Esophagus muscularis mucosa (tissue), 4 donors: Measurements from ENCODE around the gene CUBN. TPM values are rescaled to one million over a fixed set of nuclear protein-coding genes. Genes with fewer than 3 reads are reported as not detected.

Experiments
- DNase-seq: peaks from one replicate; pipeline ENCODE4 v3.0.0-alpha.2; 2017; ENCODE audit errors: extremely low spot score
- H3K27ac ChIP-seq, 4 donors: fragments of 200-600 bp; sonication (generic); replicated peaks in 1 of 4; 1 replicate in 3 of 4; 2 replicates in 1 of 4; pipeline ENCODE4 v1.5.1; 2016 to 2019; ENCODE audit warnings: mild to moderate bottlenecking in 1 of 4
- H3K27me3 ChIP-seq, 4 donors: fragments of 200-600 bp; sonication (generic); one replicate each; pipeline versions ENCODE4 v1.5.1 to v1.6.0; 2016 to 2019
- H3K36me3 ChIP-seq, 4 donors: fragments of 200-600 bp; sonication (generic); one replicate each; pipeline ENCODE4 v1.5.1; 2016 to 2019
- H3K4me1 ChIP-seq, 4 donors: fragments of 200-600 bp; sonication (generic); one replicate each; pipeline ENCODE4 v1.5.1; 2016 to 2019
- H3K4me3 ChIP-seq, 4 donors: fragments of 200-600 bp; sonication (generic); 1 replicate in 2 of 4; 2 replicates in 2 of 4; pipeline ENCODE4 v1.5.1; 2016 to 2019; ENCODE audit warnings: mild to moderate bottlenecking in 4 of 4, moderate library complexity in 1 of 4
- H3K9me3 ChIP-seq, 4 donors: fragments of 200-600 bp; sonication (generic); 1 replicate in 3 of 4; 2 replicates in 1 of 4; pipeline ENCODE4 v1.5.1; 2016 to 2019
- EP300 ChIP-seq: sonication (generic); formaldehyde crosslinking; IDR thresholded peaks from one replicate; pipeline ENCODE4 v1.6.1; 2017; ENCODE audit warnings: antibody characterized with exemption
- POLR2A ChIP-seq: fragments of 450-650 bp; IDR thresholded peaks from one replicate; pipeline ENCODE4 v1.6.1; 2017; ENCODE audit warnings: antibody characterized with exemption, moderate library complexity, mild to moderate bottlenecking, low read depth
- POLR2AphosphoS5 ChIP-seq, 2 donors: sonication (generic); formaldehyde crosslinking; IDR thresholded peaks; one replicate each; pipeline ENCODE4 v1.6.1; 2017; ENCODE audit warnings: antibody characterized with exemption in 2 of 2
- WGBS: methylation state at CpG from one replicate; pipeline ENCODE4 v1.1.5; 2018; 5-methylcytosine and 5-hydroxymethylcytosine counted together
- intact Hi-C: fragments of 100-400 bp; cut with DNase I; formaldehyde crosslinking; loops from one replicate; pipeline ENCODE4 v1.15.1; 2023
- total RNA-seq, 4 donors: library from RNA; depleted of rRNA; stranded (reverse); fragments of >200 nt; gene quantifications; one replicate each; pipeline versions ENCODE4 v1.1.0 to v1.2.1, GENCODE V29; 2016
- TF ChIP-seq, protein P1 (sequence below), 3 experiments: fragments of 200-600 bp in 2 of 3; fragments of 450-650 bp in 1 of 3; sonication (generic) in 2 of 3; IDR thresholded peaks; one replicate each; pipeline ENCODE4 v1.5.1; 2017 to 2019; ENCODE audit warnings: antibody characterized with exemption in 3 of 3, mild to moderate bottlenecking in 2 of 3, moderate library complexity in 1 of 3

Gene CUBN
- total RNA-seq, 4 donors from 2014 or later, result 1.3 to 4.6 (median 2.3) TPM

- H3K27me3 ChIP-seq, result no peaks in the 10 kb centered on the region
- H3K9me3 ChIP-seq, result no peaks in the 10 kb centered on the region
- H3K27ac ChIP-seq, result no peak overlapping the region
- intact Hi-C loops, result no loop called here
- no peaks in the 10 kb centered on the region for H3K36me3 ChIP-seq
- DNase-seq, result no peak
- TF ChIP-seq POLR2A (no peak), EP300 (no peak)
- TF ChIP-seq, protein P1, sequence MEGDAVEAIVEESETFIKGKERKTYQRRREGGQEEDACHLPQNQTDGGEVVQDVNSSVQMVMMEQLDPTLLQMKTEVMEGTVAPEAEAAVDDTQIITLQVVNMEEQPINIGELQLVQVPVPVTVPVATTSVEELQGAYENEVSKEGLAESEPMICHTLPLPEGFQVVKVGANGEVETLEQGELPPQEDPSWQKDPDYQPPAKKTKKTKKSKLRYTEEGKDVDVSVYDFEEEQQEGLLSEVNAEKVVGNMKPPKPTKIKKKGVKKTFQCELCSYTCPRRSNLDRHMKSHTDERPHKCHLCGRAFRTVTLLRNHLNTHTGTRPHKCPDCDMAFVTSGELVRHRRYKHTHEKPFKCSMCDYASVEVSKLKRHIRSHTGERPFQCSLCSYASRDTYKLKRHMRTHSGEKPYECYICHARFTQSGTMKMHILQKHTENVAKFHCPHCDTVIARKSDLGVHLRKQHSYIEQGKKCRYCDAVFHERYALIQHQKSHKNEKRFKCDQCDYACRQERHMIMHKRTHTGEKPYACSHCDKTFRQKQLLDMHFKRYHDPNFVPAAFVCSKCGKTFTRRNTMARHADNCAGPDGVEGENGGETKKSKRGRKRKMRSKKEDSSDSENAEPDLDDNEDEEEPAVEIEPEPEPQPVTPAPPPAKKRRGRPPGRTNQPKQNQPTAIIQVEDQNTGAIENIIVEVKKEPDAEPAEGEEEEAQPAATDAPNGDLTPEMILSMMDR (IDR thresholded peaks at IDR 0.05), result no peak
- no peak overlapping the region for H3K4me3 ChIP-seq
- WGBS, result 46% methylated on average over 4 of the region's 4 CpGs
- peaks cover 0 to 7% (median 2%) of the 10 kb centered on the region in 4 donors for H3K4me1 ChIP-seq
Observed at GRCh38 chr10:17085011-17085725, 44.4 kb downstream of the CUBN start.

- peaks cover 0 to 7% (median 2%) of the 10 kb centered on the region in 4 donors for H3K4me1 ChIP-seq
- TF ChIP-seq, protein P1 (IDR thresholded peaks at IDR 0.05), result no peak
- TF ChIP-seq POLR2A (no peak), EP300 (no peak), POLR2AphosphoS5 (IDR thresholded peaks at IDR 0.05) (no peak)
- intact Hi-C loops, result no loop called here
- DNase-seq, result no peak
- H3K36me3 ChIP-seq, result no peaks in the 10 kb centered on the region
- H3K4me3 ChIP-seq, result no peak overlapping the region
- H3K9me3 ChIP-seq, result no peaks in the 10 kb centered on the region
- H3K27ac ChIP-seq, result no peak overlapping the region
- WGBS, result 94% methylated on average over 6 of the region's 6 CpGs
- no peaks in the 10 kb centered on the region for H3K27me3 ChIP-seq
Observed at GRCh38 chr10:17084258-17084657, 45.4 kb downstream of the CUBN start.

DNA sequence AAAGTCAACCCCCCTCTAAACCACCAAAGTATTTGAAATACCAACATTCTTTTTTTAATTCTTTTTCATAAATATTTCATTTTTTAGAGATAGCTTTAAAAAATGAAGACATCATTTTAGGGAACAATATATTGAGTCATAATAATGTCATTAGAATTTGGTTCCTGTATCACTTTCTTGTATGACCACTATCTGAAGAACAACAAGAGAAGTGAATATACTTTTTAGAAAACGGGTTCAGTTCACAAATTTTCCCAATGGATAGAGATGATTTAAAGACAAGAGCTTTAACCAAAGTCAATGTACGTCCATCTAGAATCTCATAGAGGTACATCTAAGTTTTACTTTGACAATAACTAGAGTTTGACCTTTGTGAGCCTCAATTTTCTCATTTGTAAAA lies 48.2 kb downstream of the CUBN start:
- H3K9me3 ChIP-seq, result no peaks in the 10 kb centered on the region
- TF ChIP-seq POLR2AphosphoS5 (IDR thresholded peaks at IDR 0.05), result no peak
- TF ChIP-seq EP300, result no peak
- no peak for TF ChIP-seq POLR2A
- TF ChIP-seq, protein P1 (IDR thresholded peaks at IDR 0.05), result no peak
- intact Hi-C loops, result no loop called here
- DNase-seq, result no peak
- peaks cover 0 to 14% (median 5%) of the 10 kb centered on the region in 4 donors for H3K4me1 ChIP-seq
- no peak overlapping the region for H3K4me3 ChIP-seq
- no peaks in the 10 kb centered on the region for H3K36me3 ChIP-seq
- H3K27me3 ChIP-seq, result no peaks in the 10 kb centered on the region
- 91% methylated on average over 2 of the region's 2 CpGs for WGBS
- no peak overlapping the region for H3K27ac ChIP-seq

- H3K36me3 ChIP-seq, result no peaks in the 10 kb centered on the region
- TF ChIP-seq POLR2A (no peak), EP300 (no peak), POLR2AphosphoS5 (IDR thresholded peaks at IDR 0.05) (no peak)
- TF ChIP-seq, protein P1 (IDR thresholded peaks at IDR 0.05), result no peak
- intact Hi-C loops, result loop anchor here (10.0 kb wide), 1 partner anchor 147 kb away; the partner anchor contains the start of gene VIM
- no peaks in the 10 kb centered on the region for H3K9me3 ChIP-seq
- H3K4me3 ChIP-seq, result no peak overlapping the region
- H3K4me1 ChIP-seq, result peaks cover 8 to 23% (median 17%) of the 10 kb centered on the region in 4 donors
- 92% methylated on average over 2 of the region's 2 CpGs for WGBS
- DNase-seq, result no peak
- no peak overlapping the region for H3K27ac ChIP-seq
- H3K27me3 ChIP-seq, result no peaks in the 10 kb centered on the region
Observed at GRCh38 chr10:17077890-17078289, 51.7 kb downstream of the CUBN start.
